ENCODE measurements around the gene TEX53. TPM values are rescaled to one million over a fixed set of nuclear protein-coding genes. Genes with fewer than 3 reads are reported as not detected.
A peak's percentile ranks its signal among the peaks of the same experiment; 100 is the strongest.

The TEX53 gene
- total and polyA plus RNA-seq, 4 donors: not detected

- DNase-seq (ENCODE audit: low read depth in 4 of 6, low spot score in 6 of 6): no peak
- no CpG with 5 or more reads among the region's 2 CpGs for WGBS (ENCODE audit: insufficient coverage)
These were observed 4.6 kb downstream of the TEX53 start for GRCh38 chr9:114652776-114653555.

GRCh38 chr9:114643896-114644295 lies 13.7 kb downstream of the TEX53 start:
- H3K4me3 ChIP-seq (ENCODE audit: low read depth, low read length): no peak overlapping the region
- no peak for DNase-seq (ENCODE audit: low read depth in 4 of 6, low spot score in 6 of 6)
- peaks cover 43% of the 10 kb centered on the region for H3K36me3 ChIP-seq (ENCODE audit: control insufficient read depth, insufficient read depth, low read length)
- WGBS (ENCODE audit: insufficient coverage): 95% methylated on average over 4 of the region's 5 CpGs
- no peaks in the 10 kb centered on the region for H3K4me1 ChIP-seq (ENCODE audit: control insufficient read depth, insufficient read depth, low read length)
- H3K27me3 ChIP-seq (ENCODE audit: control insufficient read depth, insufficient read depth, low read length): no peaks in the 10 kb centered on the region
- H3K27ac ChIP-seq (ENCODE audit: low read depth, low read length): no peak overlapping the region
- no peaks in the 10 kb centered on the region for H3K9me3 ChIP-seq (ENCODE audit: control insufficient read depth, insufficient read depth, low read length)

More at GRCh38 chr9:114652776-114653555, 4.6 kb downstream of the TEX53 start:
- no peak overlapping the region for H3K27ac ChIP-seq (ENCODE audit: low read depth, low read length)
- peaks cover 12% of the 10 kb centered on the region for H3K36me3 ChIP-seq (ENCODE audit: control insufficient read depth, insufficient read depth, low read length)
- no peaks in the 10 kb centered on the region for H3K27me3 ChIP-seq (ENCODE audit: control insufficient read depth, insufficient read depth, low read length)
- no peaks in the 10 kb centered on the region for H3K4me1 ChIP-seq (ENCODE audit: control insufficient read depth, insufficient read depth, low read length)
- no peak overlapping the region for H3K4me3 ChIP-seq (ENCODE audit: low read depth, low read length)
- H3K9me3 ChIP-seq (ENCODE audit: control insufficient read depth, insufficient read depth, low read length): no peaks in the 10 kb centered on the region

GRCh38 chr9:114643001-114643400 lies 14.6 kb downstream of the TEX53 start:
- no peaks in the 10 kb centered on the region for H3K4me1 ChIP-seq (ENCODE audit: control insufficient read depth, insufficient read depth, low read length)
- H3K9me3 ChIP-seq (ENCODE audit: control insufficient read depth, insufficient read depth, low read length): no peaks in the 10 kb centered on the region
- no peak overlapping the region for H3K4me3 ChIP-seq (ENCODE audit: low read depth, low read length)
- H3K36me3 ChIP-seq (ENCODE audit: control insufficient read depth, insufficient read depth, low read length): peaks cover 42% of the 10 kb centered on the region
- H3K27ac ChIP-seq (ENCODE audit: low read depth, low read length): no peak overlapping the region
- DNase-seq (ENCODE audit: low read depth in 4 of 6, low spot score in 6 of 6): no peak
- H3K27me3 ChIP-seq (ENCODE audit: control insufficient read depth, insufficient read depth, low read length): no peaks in the 10 kb centered on the region
- 95% methylated on average over 8 of the region's 8 CpGs for WGBS (ENCODE audit: insufficient coverage)

- peak in 1 of 6 donors; percentile 47 for DNase-seq (ENCODE audit: low read depth in 4 of 6, low spot score in 6 of 6)
- H3K4me1 ChIP-seq (ENCODE audit: control insufficient read depth, insufficient read depth, low read length): no peaks in the 10 kb centered on the region
- H3K27me3 ChIP-seq (ENCODE audit: control insufficient read depth, insufficient read depth, low read length): no peaks in the 10 kb centered on the region
- no peak overlapping the region for H3K27ac ChIP-seq (ENCODE audit: low read depth, low read length)
- H3K36me3 ChIP-seq (ENCODE audit: control insufficient read depth, insufficient read depth, low read length): peaks cover 41% of the 10 kb centered on the region
- H3K9me3 ChIP-seq (ENCODE audit: control insufficient read depth, insufficient read depth, low read length): no peaks in the 10 kb centered on the region
- no CpG with 5 or more reads among the region's 1 CpG for WGBS (ENCODE audit: insufficient coverage)
- no peak overlapping the region for H3K4me3 ChIP-seq (ENCODE audit: low read depth, low read length)
These were observed 15.6 kb downstream of the TEX53 start for GRCh38 chr9:114641967-114642366.

GRCh38 chr9:114638404-114638803 lies 19.2 kb downstream of the TEX53 start:
- H3K9me3 ChIP-seq (ENCODE audit: control insufficient read depth, insufficient read depth, low read length): no peaks in the 10 kb centered on the region
- H3K27me3 ChIP-seq (ENCODE audit: control insufficient read depth, insufficient read depth, low read length): no peaks in the 10 kb centered on the region
- DNase-seq (ENCODE audit: low read depth in 4 of 6, low spot score in 6 of 6): no peak
- H3K4me3 ChIP-seq (ENCODE audit: low read depth, low read length): no peak overlapping the region
- no peak overlapping the region for H3K27ac ChIP-seq (ENCODE audit: low read depth, low read length)
- H3K36me3 ChIP-seq (ENCODE audit: control insufficient read depth, insufficient read depth, low read length): peaks cover 49% of the 10 kb centered on the region
- WGBS (ENCODE audit: insufficient coverage): 51% methylated on average over 6 of the region's 8 CpGs
- no peaks in the 10 kb centered on the region for H3K4me1 ChIP-seq (ENCODE audit: control insufficient read depth, insufficient read depth, low read length)

GRCh38 chr9:114634387-114634786 lies 23.2 kb downstream of the TEX53 start:
- no peaks in the 10 kb centered on the region for H3K9me3 ChIP-seq (ENCODE audit: control insufficient read depth, insufficient read depth, low read length)
- no peak for DNase-seq (ENCODE audit: low read depth in 4 of 6, low spot score in 6 of 6)
- 81% methylated on average over 6 of the region's 6 CpGs for WGBS (ENCODE audit: insufficient coverage)
- H3K36me3 ChIP-seq (ENCODE audit: control insufficient read depth, insufficient read depth, low read length): peaks cover 48% of the 10 kb centered on the region
- H3K27me3 ChIP-seq (ENCODE audit: control insufficient read depth, insufficient read depth, low read length): no peaks in the 10 kb centered on the region
- H3K27ac ChIP-seq (ENCODE audit: low read depth, low read length): no peak overlapping the region
- no peak overlapping the region for H3K4me3 ChIP-seq (ENCODE audit: low read depth, low read length)
- H3K4me1 ChIP-seq (ENCODE audit: control insufficient read depth, insufficient read depth, low read length): no peaks in the 10 kb centered on the region

GRCh38 chr9:114633438-114634089 lies 24.0 kb downstream of the TEX53 start:
- Histone ChIP-seq H3K36me3 (ENCODE audit: control insufficient read depth, insufficient read depth, low read length) (peaks cover 43% of the 10 kb centered on the region), H3K9me3 (ENCODE audit: control insufficient read depth, insufficient read depth, low read length) (no peaks in the 10 kb centered on the region), H3K27ac (ENCODE audit: low read depth, low read length) (no peak overlapping the region), H3K4me3 (ENCODE audit: low read depth, low read length) (no peak overlapping the region), H3K27me3 (ENCODE audit: control insufficient read depth, insufficient read depth, low read length) (no peaks in the 10 kb centered on the region), H3K4me1 (ENCODE audit: control insufficient read depth, insufficient read depth, low read length) (no peaks in the 10 kb centered on the region)
- no peak for DNase-seq (ENCODE audit: low read depth in 4 of 6, low spot score in 6 of 6)
- 89% methylated on average over 6 of the region's 11 CpGs for WGBS (ENCODE audit: insufficient coverage)

- no peaks in the 10 kb centered on the region for H3K9me3 ChIP-seq (ENCODE audit: control insufficient read depth, insufficient read depth, low read length)
- DNase-seq (ENCODE audit: low read depth in 4 of 6, low spot score in 6 of 6): no peak
- H3K27me3 ChIP-seq (ENCODE audit: control insufficient read depth, insufficient read depth, low read length): no peaks in the 10 kb centered on the region
- WGBS (ENCODE audit: insufficient coverage): 40% methylated on average over 1 of the region's 2 CpGs
- H3K27ac ChIP-seq (ENCODE audit: low read depth, low read length): no peak overlapping the region
- no peaks in the 10 kb centered on the region for H3K4me1 ChIP-seq (ENCODE audit: control insufficient read depth, insufficient read depth, low read length)
- H3K4me3 ChIP-seq (ENCODE audit: low read depth, low read length): no peak overlapping the region
- peaks cover 46% of the 10 kb centered on the region for H3K36me3 ChIP-seq (ENCODE audit: control insufficient read depth, insufficient read depth, low read length)
These were observed 26.4 kb downstream of the TEX53 start for GRCh38 chr9:114631166-114631565.

- no peaks in the 10 kb centered on the region for H3K9me3 ChIP-seq (ENCODE audit: control insufficient read depth, insufficient read depth, low read length)
- no peak overlapping the region for H3K27ac ChIP-seq (ENCODE audit: low read depth, low read length)
- H3K4me1 ChIP-seq (ENCODE audit: control insufficient read depth, insufficient read depth, low read length): no peaks in the 10 kb centered on the region
- peaks cover 38% of the 10 kb centered on the region for H3K36me3 ChIP-seq (ENCODE audit: control insufficient read depth, insufficient read depth, low read length)
- H3K27me3 ChIP-seq (ENCODE audit: control insufficient read depth, insufficient read depth, low read length): no peaks in the 10 kb centered on the region
- DNase-seq (ENCODE audit: low read depth in 4 of 6, low spot score in 6 of 6): no peak
- no peak overlapping the region for H3K4me3 ChIP-seq (ENCODE audit: low read depth, low read length)
- 58% methylated on average over 4 of the region's 7 CpGs for whole genome bisulfite sequencing (ENCODE audit: insufficient coverage)
These were observed 28.0 kb downstream of the TEX53 start for GRCh38 chr9:114629563-114630090.
